Coronary artery (tissue), 2 donors: Measurements from ENCODE around the gene USP22.

ENCODE experiments used
- DNase-seq: peaks from one replicate; pipeline ENCODE4 v3.0.0-alpha.2; 2017; ENCODE audit warnings: low spot score
- H3K27ac ChIP-seq, 2 donors: fragments of 200-600 bp; sonication (generic); one replicate each; pipeline ENCODE4 v1.5.1; 2016 to 2019
- H3K4me3 ChIP-seq: fragments of 200-600 bp; sonication (generic); 2 replicates; pipeline ENCODE4 v1.5.1; 2016; ENCODE audit warnings: mild to moderate bottlenecking, moderate library complexity
- TF ChIP-seq, protein P1 (sequence below): fragments of 200-600 bp; sonication (generic); IDR thresholded peaks from one replicate; pipeline ENCODE4 v1.5.1; 2019; ENCODE audit warnings: antibody characterized with exemption

Gene USP22

DNA sequence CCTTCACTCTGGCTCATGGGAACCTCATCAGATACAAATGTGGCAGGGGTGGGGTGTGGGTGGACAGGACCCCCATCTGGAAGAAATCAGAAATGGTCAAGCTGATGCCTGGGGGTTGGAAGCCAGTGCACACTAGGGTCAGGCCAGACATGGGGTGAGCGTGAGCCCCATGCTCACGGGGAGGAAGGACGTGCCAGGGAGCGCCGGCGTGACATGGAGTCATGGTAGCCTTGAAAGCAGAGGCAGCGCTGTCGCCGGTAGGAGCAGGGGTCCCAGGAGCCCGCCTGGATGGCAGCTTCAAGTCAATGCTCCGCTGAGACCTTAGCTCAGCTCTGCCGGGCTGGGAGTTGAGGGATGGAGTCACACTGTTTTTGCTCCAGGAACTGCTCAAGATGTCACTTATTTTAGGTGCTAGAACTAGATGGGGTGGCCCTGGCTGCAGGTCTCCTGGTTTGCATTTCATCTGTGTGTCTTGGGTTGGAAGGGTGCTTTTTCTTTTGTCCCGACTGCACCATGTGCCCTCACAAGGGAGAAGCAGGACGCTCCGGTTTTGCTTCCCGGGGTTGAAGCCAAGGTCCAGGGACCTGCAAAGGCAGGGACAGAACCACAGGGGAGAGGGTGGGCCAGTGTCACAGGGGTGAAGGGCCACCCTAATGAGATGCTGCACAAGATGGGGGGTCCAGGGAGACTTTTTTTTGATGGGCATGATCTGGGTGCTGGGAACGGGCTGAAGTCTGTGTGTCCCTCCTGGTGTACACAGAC is 51.4 kb downstream of the USP22 start:
- no peak for DNase-seq
- no peak overlapping the region for H3K27ac ChIP-seq
- TF ChIP-seq, protein P1, sequence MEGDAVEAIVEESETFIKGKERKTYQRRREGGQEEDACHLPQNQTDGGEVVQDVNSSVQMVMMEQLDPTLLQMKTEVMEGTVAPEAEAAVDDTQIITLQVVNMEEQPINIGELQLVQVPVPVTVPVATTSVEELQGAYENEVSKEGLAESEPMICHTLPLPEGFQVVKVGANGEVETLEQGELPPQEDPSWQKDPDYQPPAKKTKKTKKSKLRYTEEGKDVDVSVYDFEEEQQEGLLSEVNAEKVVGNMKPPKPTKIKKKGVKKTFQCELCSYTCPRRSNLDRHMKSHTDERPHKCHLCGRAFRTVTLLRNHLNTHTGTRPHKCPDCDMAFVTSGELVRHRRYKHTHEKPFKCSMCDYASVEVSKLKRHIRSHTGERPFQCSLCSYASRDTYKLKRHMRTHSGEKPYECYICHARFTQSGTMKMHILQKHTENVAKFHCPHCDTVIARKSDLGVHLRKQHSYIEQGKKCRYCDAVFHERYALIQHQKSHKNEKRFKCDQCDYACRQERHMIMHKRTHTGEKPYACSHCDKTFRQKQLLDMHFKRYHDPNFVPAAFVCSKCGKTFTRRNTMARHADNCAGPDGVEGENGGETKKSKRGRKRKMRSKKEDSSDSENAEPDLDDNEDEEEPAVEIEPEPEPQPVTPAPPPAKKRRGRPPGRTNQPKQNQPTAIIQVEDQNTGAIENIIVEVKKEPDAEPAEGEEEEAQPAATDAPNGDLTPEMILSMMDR = no peak
- no peak overlapping the region for H3K4me3 ChIP-seq

DNA sequence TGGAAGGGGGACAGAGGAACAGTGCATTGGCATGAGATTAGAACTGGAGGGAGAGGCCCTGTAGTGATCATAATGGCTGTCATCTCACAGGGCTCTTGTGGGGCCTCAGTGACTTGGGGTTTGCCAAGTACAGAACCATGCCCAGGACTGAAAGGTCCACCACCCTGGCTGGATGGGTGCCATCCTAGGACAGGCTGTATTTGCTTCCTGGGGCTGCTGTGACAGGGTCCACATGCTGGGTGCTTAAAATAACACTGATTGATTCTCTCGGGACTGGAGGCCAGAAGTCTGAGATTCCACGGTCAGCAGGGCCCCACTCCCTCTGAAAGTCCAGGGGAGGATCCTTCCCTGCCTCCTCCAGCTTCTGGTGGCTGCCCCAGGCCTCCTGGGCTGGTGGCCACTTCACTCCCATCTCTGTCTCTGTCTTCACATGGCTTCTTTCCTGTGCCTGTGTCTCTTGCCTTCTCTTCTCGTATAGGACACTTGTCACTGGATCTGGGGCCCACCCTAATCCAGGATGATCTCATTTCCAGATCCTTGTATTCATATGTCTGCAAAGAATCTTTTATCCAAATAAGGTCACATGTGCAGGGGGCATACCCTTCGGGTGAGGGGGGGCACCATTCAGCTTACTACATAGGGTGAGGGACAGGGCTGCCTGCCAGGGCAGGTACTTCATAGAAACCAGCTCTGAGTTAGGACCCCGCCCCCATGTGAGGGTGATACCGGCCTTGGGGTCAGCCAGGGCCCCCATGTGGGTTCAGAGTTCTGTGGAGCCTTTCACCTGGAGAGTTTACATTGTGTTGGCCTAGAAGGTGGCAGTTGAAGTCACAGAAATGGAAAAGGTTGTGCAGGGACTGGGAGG is 52.6 kb downstream of the USP22 start:
- TF ChIP-seq, protein P1 = no peak
- Histone ChIP-seq H3K4me3 (no peak overlapping the region), H3K27ac (no peak overlapping the region)
- DNase-seq = peak; percentile 67

DNA sequence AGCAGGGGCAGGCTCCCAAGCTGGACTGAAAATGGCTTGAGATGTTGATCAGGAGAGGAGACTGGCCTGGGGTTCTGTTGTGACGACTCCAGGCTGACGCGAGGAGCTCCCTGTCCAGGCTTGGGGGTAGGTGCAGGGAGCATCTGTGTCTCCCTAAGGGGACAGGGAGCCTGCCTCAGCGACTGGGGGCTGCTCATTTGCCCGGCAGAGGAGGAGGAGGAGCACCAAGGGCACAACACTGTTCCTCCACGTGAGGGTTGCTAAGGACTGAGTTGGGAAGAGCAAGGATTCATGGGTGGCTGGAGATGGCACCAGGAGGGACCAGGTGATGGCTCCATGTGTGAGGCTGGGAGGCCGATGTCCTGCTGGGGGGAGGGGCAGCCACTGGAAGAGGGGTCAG is 53.3 kb downstream of the USP22 start:
- no peak overlapping the region for H3K4me3 ChIP-seq
- H3K27ac ChIP-seq = no peak overlapping the region
- peak; percentile 70 for DNase-seq
- TF ChIP-seq, protein P1 = no peak

DNA sequence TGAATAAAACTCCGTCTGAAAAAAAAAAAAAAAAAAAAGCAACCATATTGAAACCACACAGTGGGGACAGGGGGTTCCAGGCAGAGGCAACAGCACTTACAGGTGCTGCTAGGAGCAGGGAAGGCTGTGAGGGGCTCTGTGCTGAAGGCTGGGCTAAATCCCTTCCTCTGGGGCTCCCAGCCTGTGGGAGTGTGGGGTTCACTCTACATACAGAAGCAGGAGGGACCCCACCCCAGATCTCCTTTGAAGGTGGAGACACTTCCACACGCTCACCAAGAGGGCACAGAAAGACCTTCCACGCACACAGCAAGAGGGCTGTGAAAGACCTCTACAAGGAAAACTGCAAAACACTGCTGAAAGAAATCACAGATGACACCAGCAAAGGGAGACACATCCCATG is 53.9 kb downstream of the USP22 start:
- no peak overlapping the region for H3K27ac ChIP-seq
- no peak overlapping the region for H3K4me3 ChIP-seq
- peak; percentile 57 for DNase-seq
- TF ChIP-seq, protein P1 = no peak

DNA sequence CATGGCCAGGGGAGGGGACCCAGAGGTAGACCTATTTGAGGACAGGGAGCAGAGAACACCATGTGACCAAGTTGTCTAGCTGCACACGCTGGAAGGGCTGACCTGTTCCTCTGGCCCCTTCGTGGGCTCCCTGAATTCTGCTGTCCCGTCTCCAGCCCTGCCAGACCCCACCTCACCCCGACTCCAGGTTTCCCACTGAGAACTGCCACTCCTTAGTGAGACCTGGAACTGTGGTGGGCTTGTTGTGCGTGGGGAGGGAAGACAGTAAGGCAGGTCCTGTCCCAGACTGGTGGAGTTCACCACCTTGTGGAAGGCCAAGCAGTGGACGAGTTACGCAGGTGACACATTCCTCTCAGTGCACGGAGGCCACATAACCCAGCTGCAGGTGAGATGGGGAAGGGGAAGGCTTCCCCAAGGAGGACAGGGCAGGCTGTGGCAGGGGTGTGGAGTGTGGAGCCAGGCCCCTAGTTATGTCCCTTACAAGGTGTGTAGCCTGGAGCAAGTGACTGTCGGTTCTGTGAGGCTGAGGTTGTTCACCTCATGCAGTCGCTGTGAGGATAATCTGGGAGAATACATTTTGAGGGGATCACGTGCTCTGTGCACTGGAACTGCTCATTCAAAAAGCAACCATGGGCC is 54.7 kb downstream of the USP22 start:
- TF ChIP-seq, protein P1 = no peak

DNA sequence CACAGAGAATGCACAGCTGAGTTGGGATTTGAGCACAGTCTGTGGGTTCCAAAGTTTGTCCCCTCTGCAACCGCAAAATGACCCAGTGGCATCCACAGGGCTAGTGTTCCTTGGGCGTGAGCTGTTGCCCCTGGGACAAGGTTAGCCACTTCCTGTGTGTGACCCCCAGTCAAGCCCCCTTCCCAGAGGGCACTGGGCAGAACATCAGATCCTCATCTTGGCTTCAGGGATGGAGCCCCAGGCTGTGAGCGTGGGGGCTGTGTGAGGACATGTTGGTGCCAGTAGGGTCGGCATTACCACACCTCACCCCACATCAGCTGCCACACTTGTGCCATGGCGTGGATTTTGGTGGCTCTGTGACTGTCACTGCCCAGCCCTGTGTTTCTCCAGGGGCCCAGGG is 55.3 kb downstream of the USP22 start:
- no peak overlapping the region for H3K27ac ChIP-seq
- no peak overlapping the region for H3K4me3 ChIP-seq
- DNase-seq = peak; percentile 66
- TF ChIP-seq, protein P1 = no peak

More for the DNA sequence above, 54.7 kb downstream of the USP22 start:
- peak; percentile 55 for DNase-seq
- Histone ChIP-seq H3K27ac (no peak overlapping the region), H3K4me3 (no peak overlapping the region)
